ENCODE data around the gene LRMDA. TPM values are rescaled to one million over a fixed set of nuclear protein-coding genes. Genes with fewer than 3 reads are reported as not detected.

Gene LRMDA
- polyA plus RNA-seq, 1 donor (not counting 4 experiments of a cell fraction or from before 2014, with no cell fraction given), result not detected

DNA sequence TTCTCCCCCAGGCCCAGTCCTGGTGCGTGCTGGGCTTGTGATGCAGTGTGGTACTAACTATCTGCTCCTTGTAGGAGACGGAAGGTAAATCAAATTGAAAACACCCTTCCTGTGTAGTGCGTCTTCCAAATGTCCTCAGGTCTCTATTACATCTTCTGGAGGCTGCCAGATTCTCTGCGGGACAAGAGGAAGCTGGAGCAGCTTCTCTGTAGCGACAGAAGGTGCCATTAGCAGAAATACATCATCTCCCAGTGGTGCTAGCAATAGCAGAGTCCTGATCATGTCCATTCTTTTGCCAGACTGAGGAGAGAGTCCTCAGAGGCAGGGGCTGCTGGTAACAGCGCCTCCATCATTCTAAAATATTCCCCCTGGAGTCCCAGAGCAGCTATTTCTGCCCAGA, 675.2 kb downstream of the LRMDA start:
- H3K27me3 ChIP-seq (ENCODE audit: control insufficient read depth, extremely low read depth, insufficient read depth, low read length), result no peaks in the 10 kb centered on the region
- dilution Hi-C loops (cut with MboI; ENCODE audit: extremely low pct_ligation_motif_present, low sequenced_read_pairs), result no loop called here

DNA sequence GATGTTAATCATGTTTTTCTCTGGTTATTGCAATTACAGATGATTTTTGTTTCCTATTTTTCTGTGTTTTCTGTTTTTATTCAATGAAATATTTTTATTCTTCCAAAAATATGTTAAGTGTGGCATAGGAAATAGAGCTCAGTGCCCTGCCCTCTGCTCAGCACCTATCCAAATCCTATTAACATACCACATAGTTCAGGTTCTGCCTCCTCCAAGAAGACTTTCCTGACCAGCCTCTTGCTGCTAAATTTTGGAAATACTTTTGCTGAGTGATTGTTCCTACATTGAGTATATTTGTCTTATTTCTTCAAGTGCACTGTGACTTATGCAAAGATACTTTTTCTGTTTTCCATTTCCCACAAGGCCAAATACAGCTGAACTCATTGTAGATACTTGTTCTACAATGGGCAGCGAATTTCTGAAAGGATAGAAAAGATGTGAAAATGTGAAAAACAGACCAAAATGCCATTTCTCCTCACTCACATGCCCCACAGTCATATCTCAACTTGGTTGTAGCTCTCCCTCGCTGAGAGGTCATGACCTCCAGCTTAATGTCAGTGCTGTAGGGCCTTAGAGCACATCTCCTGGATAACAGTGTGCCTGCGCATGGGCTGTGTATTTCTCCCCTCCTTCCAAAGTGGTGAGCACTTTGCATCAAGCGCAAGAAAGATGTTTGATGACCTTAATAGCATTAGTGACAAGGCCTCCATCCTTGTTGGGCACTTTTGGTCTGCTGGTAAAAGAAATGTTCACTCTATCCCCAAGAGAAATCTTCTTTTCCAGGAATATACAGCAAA, 677.3 kb downstream of the LRMDA start:
- DNase-seq (ENCODE audit: low read depth, low spot score) (no peak), FAIRE-seq (no peak)
- H3K27ac ChIP-seq (ENCODE audit: control insufficient read depth, insufficient read depth, low read length), result no peak overlapping the region
- no peak overlapping the region for H3K4me2 ChIP-seq (ENCODE audit: control insufficient read depth, extremely low read depth, insufficient read depth, low read depth, low read length)
- H3K4me3 ChIP-seq (ENCODE audit: control insufficient read depth in 2 of 3, extremely low read depth in 1 of 3, insufficient read depth in 2 of 3, low read depth in 1 of 3, low read length in 3 of 3), result no peak overlapping the region
- H3K4me1 ChIP-seq (ENCODE audit: control insufficient read depth, extremely low read depth, insufficient read depth, low read length), result peaks cover 9% of the 10 kb centered on the region
- H3K27me3 ChIP-seq (ENCODE audit: control insufficient read depth, extremely low read depth, insufficient read depth, low read length), result no peaks in the 10 kb centered on the region
- dilution Hi-C loops (cut with MboI; ENCODE audit: extremely low pct_ligation_motif_present, low sequenced_read_pairs), result no loop called here
- H3K9me3 ChIP-seq (ENCODE audit: control insufficient read depth, low read depth, low read length), result no peaks in the 10 kb centered on the region
- no peak overlapping the region for H2AFZ ChIP-seq (ENCODE audit: control insufficient read depth, low read length)
- no peaks in the 10 kb centered on the region for H3K79me2 ChIP-seq (ENCODE audit: control insufficient read depth, insufficient read depth, low read length)
- TF ChIP-seq, protein P1, sequence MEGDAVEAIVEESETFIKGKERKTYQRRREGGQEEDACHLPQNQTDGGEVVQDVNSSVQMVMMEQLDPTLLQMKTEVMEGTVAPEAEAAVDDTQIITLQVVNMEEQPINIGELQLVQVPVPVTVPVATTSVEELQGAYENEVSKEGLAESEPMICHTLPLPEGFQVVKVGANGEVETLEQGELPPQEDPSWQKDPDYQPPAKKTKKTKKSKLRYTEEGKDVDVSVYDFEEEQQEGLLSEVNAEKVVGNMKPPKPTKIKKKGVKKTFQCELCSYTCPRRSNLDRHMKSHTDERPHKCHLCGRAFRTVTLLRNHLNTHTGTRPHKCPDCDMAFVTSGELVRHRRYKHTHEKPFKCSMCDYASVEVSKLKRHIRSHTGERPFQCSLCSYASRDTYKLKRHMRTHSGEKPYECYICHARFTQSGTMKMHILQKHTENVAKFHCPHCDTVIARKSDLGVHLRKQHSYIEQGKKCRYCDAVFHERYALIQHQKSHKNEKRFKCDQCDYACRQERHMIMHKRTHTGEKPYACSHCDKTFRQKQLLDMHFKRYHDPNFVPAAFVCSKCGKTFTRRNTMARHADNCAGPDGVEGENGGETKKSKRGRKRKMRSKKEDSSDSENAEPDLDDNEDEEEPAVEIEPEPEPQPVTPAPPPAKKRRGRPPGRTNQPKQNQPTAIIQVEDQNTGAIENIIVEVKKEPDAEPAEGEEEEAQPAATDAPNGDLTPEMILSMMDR (optimal IDR thresholded peaks at IDR 0.05 in 1 of 3, IDR thresholded peaks at IDR 0.05 in 1 of 3, conservative IDR thresholded peaks at IDR 0.05 in 1 of 3; ENCODE audit: extremely low read depth in 1 of 3, insufficient read depth in 2 of 3, low read length in 3 of 3), result no peak
- no peak for TF ChIP-seq EZH2 (IDR thresholded peaks at IDR 0.05; ENCODE audit: low read length)
- no peak overlapping the region for H3K9ac ChIP-seq (ENCODE audit: control insufficient read depth, extremely low read depth, insufficient read depth, low read length)
- H4K20me1 ChIP-seq (ENCODE audit: control insufficient read depth, extremely low read depth, insufficient read depth, low read length), result no peaks in the 10 kb centered on the region
- H3K36me3 ChIP-seq (ENCODE audit: control insufficient read depth in 2 of 2, extremely low read depth in 1 of 2, insufficient read depth in 2 of 2, low read length in 2 of 2), result no peaks in the 10 kb centered on the region
- H3K9me1 ChIP-seq (ENCODE audit: control insufficient read depth, extremely low read depth, insufficient read depth, low read length), result no peaks in the 10 kb centered on the region

More for the DNA sequence above, 675.2 kb downstream of the LRMDA start:
- DNase-seq (ENCODE audit: low read depth, low spot score) (no peak), FAIRE-seq (no peak)
- Histone ChIP-seq H4K20me1 (ENCODE audit: control insufficient read depth, extremely low read depth, insufficient read depth, low read length) (no peaks in the 10 kb centered on the region), H3K36me3 (ENCODE audit: control insufficient read depth in 2 of 2, extremely low read depth in 1 of 2, insufficient read depth in 2 of 2, low read length in 2 of 2) (no peaks in the 10 kb centered on the region), H3K9ac (ENCODE audit: control insufficient read depth, extremely low read depth, insufficient read depth, low read length) (no peak overlapping the region), H3K4me2 (ENCODE audit: control insufficient read depth, extremely low read depth, insufficient read depth, low read depth, low read length) (no peak overlapping the region), H3K27ac (ENCODE audit: control insufficient read depth, insufficient read depth, low read length) (no peak overlapping the region), H3K4me3 (ENCODE audit: control insufficient read depth in 2 of 3, extremely low read depth in 1 of 3, insufficient read depth in 2 of 3, low read depth in 1 of 3, low read length in 3 of 3) (no peak overlapping the region), H3K9me1 (ENCODE audit: control insufficient read depth, extremely low read depth, insufficient read depth, low read length) (no peaks in the 10 kb centered on the region), H2AFZ (ENCODE audit: control insufficient read depth, low read length) (no peak overlapping the region), H3K79me2 (ENCODE audit: control insufficient read depth, insufficient read depth, low read length) (no peaks in the 10 kb centered on the region), H3K4me1 (ENCODE audit: control insufficient read depth, extremely low read depth, insufficient read depth, low read length) (peaks cover 6% of the 10 kb centered on the region), H3K9me3 (ENCODE audit: control insufficient read depth, low read depth, low read length) (no peaks in the 10 kb centered on the region)
- no peak for TF ChIP-seq EZH2 (IDR thresholded peaks at IDR 0.05; ENCODE audit: low read length)
- TF ChIP-seq, protein P1 (optimal IDR thresholded peaks at IDR 0.05 in 1 of 3, IDR thresholded peaks at IDR 0.05 in 1 of 3, conservative IDR thresholded peaks at IDR 0.05 in 1 of 3; ENCODE audit: extremely low read depth in 1 of 3, insufficient read depth in 2 of 3, low read length in 3 of 3), result no peak

Measured in keratinocyte (primary cell).